Stomach (tissue), 4 donors: ENCODE data around the gene GRAMD1B.

Source experiments
- CTCF ChIP-seq, 7 experiments: fragments of 450-650 bp in 4 of 7; fragments of 200-600 bp in 3 of 7; sonication (generic) in 3 of 7; IDR thresholded peaks; one replicate each; pipeline ENCODE4 v1.5.1; 2016 to 2019; ENCODE audit warnings: antibody characterized with exemption in 7 of 7, control low read depth in 2 of 7, mild to moderate bottlenecking in 1 of 7
- EP300 ChIP-seq: sonication (generic); formaldehyde crosslinking; IDR thresholded peaks from one replicate; pipeline ENCODE4 v1.6.1; 2017; ENCODE audit warnings: antibody characterized with exemption
- POLR2A ChIP-seq, 4 donors: fragments of 450-650 bp; IDR thresholded peaks; one replicate each; pipeline ENCODE4 v1.6.1; 2016; ENCODE audit warnings: antibody characterized with exemption in 4 of 4, control low read depth in 2 of 4, mild to moderate bottlenecking in 1 of 4, moderate library complexity in 1 of 4
- POLR2AphosphoS5 ChIP-seq, 3 donors: sonication (generic); formaldehyde crosslinking; IDR thresholded peaks; one replicate each; pipeline ENCODE4 v1.6.1; 2016; ENCODE audit warnings: antibody characterized with exemption in 3 of 3

- TF ChIP-seq CTCF (IDR thresholded peaks at IDR 0.05) = no peak
- no peak for TF ChIP-seq POLR2A (IDR thresholded peaks at IDR 0.05)
- no peak for TF ChIP-seq POLR2AphosphoS5 (IDR thresholded peaks at IDR 0.05)
- TF ChIP-seq EP300 = no peak
Observed at GRCh38 chr11:123519055-123519796, 89.2 kb downstream of the GRAMD1B start.
